ENCODE results near the gene HMX2.
A peak's percentile ranks its signal among the peaks of the same experiment; 100 is the strongest.

DNA sequence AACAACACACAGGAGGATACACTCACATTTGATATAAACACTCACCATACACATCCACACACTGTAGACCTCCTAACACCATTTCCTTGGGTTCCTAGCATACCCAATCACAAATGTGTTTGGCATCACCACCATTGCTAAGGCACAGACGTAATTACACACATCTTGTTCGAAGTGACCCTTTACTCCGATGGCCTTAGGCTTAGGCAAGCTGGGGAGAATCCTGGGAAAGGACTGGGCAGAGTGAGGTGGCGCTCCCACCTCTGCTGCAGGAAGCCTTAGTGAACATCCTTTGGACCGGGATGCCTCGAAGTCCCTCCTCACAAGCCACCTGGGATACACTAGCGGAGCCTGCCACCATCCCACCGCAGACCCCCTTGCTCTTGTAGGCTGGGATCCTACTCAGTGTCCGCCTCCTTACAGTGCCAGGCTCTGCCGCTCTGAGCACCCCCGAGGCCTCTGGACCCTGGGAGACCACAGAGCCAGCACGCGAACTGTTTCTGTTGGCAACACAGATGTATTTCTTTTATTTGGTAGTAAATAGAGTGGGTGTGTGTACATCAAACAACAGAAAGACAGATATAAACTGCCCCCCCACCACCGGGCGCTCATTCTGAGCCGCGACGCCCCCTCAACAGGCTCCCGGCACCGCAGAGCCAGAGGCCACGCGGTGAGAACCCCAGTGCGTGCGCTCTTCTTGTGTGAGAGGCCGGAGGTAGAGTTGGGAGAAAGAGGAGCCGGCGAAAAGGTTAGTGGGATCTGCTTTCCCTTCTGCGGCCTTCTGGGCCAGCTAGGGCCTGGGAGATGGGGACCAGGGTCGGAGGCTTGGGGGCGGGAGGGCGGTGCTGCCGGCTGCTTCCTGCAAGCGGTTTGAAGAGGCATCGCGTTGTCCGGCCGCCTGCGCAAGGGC lies 5.9 kb upstream of the HMX2 start:
- TF ChIP-seq, protein P1, sequence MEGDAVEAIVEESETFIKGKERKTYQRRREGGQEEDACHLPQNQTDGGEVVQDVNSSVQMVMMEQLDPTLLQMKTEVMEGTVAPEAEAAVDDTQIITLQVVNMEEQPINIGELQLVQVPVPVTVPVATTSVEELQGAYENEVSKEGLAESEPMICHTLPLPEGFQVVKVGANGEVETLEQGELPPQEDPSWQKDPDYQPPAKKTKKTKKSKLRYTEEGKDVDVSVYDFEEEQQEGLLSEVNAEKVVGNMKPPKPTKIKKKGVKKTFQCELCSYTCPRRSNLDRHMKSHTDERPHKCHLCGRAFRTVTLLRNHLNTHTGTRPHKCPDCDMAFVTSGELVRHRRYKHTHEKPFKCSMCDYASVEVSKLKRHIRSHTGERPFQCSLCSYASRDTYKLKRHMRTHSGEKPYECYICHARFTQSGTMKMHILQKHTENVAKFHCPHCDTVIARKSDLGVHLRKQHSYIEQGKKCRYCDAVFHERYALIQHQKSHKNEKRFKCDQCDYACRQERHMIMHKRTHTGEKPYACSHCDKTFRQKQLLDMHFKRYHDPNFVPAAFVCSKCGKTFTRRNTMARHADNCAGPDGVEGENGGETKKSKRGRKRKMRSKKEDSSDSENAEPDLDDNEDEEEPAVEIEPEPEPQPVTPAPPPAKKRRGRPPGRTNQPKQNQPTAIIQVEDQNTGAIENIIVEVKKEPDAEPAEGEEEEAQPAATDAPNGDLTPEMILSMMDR (optimal IDR thresholded peaks at IDR 0.05 in 1 of 3, IDR thresholded peaks at IDR 0.05 in 1 of 3, conservative IDR thresholded peaks at IDR 0.05 in 1 of 3; ENCODE audit: extremely low read depth in 1 of 3, insufficient read depth in 2 of 3, low read length in 3 of 3), result no peak
- peak; percentile 78 for TF ChIP-seq EZH2 (IDR thresholded peaks at IDR 0.05; ENCODE audit: low read length)
